NCI-H2227 (cell line): ENCODE measurements around the gene ZNF436.
A peak's percentile ranks its signal among the peaks of the same experiment; 100 is the strongest.
"Not testable (repeated sequence)": the region's sequence is repeated elsewhere in the genome, so short reads cannot be mapped to it uniquely, and the experiment has no call there.

Experiments used
- DNase-seq: peaks from one replicate; lab custom pipeline; 2025; ENCODE audit not compliant: unreplicated experiment; lab: John Stamatoyannopoulos, UW

ZNF436 gene

DNA sequence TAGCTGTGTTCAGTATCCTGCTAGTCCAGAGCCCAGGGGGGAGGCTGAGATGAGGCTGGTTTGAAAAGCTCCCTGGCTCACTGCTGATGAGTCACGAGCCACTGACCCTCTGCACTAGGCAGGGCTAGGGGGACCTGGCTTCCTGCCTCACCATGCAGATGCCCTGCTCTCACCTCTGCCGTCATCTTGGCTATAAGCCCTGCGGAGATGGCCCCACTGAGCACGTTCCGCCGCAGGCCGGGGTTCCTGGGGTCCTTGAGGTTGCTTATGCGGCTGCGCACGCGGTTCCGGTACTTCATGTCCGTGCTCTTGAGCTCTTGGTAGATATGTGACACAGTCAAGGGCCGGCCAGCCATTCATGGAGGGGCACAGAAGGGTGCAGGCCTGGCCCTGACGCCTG is 24.1 kb upstream of the ZNF436 start:
- no peak for DNase-seq

DNA sequence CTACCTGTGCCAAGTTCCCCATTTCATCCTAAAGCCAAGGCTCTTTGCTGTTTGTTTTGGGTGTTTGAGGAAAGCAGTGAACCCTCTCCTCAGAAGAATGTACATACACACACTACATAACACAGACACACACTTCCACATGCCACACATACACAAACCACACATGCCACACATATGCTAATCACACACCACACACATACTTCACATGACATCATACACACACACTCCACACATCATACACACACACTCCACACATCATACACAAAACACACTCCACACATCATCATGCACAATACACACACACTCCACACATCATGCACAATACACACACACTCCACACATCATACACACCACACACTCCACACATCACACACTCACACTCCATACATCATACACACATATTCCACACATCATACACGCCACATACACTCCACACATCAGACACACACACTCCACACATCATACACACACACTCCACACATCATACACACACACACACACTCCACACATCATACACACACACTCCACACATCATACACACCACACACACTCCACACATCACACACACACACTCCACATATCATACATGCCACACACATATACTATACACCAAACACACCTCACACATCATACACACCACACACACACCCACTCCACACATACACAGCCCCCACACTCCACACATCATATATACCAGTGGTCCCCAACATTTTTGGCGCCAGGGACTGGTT is 22.7 kb upstream of the ZNF436 start:
- no peak for DNase-seq

- DNase-seq, result no peak
Measured at GRCh38 chr1:23389837-23390321, 20.2 kb upstream of the ZNF436 start.

DNA sequence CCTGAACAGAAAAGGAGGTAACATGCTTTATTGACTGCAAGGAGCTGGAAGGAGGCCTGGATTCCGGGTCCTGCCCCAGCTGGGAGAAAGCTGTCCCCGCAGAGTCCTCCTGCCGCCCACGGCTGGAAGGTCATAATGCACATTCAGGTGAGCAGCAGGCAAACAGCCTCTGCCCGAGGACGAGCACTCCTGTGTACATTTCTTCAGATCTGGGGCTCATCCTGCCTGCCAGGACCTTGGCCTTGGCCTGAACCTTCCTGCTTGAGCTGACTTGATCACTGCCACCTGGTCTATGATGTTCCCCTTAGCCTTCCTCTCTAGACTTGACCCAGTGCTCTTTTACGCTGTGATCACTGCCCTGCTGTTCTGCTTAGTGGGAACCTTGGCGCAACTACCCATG is 17.9 kb upstream of the ZNF436 start:
- no peak for DNase-seq

DNA sequence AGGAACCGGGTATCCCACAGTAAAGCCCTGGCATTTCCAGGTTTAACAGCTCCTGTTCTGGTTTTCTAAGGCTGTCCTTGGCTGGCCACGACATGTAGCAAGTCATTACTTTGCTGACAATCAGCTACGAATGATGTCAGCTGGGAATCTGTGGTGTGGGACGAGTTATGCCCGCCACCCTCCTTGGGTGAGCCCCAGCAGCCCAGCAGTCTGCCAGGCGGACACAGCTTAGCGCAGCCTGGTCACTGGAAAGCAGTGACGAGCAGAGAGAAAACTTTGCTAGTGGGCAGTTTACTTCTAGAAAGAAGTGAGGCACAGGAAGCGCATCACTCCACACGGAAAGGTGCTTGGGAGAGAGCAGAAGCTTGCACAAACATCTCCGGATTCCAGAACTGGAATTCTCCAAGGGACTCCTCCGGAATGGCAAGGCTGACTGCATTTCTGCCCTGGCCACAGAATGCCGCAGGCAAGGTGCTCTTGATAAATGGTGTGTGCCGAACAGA is 15.5 kb upstream of the ZNF436 start:
- DNase-seq, result no peak

- no peak for DNase-seq
Measured at GRCh38 chr1:23384312-23385058, 14.8 kb upstream of the ZNF436 start.

GRCh38 chr1:23383577-23384311 is 14.1 kb upstream of the ZNF436 start:
- no peak for DNase-seq

DNA sequence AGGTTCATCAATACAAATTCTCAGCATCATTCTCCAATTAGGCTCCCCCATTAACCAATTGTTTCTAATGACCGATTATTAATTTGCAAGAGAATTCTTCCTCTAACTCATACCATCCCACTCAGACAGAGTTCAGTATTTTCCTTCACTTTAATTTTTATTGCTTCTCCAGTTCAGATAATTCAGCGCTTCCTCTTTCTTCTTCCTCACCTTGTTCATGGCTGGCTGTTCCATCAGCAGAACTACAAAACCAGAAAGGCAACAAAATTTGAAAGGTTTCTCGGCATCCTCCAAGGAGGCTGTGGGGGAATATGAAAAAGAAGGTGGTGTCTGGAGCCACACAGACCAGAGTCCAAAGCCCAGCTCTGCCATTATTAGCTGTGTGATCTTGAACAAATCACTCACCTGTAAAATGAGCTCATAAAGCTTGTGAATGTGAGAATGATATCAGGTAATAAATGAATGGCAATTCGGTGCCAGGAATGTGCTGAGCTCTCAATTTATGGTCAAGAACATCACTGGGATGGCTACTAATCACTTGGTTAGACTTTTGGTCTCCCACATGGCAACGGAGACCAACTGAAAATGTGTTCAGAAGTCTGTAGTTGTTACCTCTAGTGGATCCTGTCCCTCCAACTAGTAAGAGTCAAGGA is 11.7 kb upstream of the ZNF436 start:
- no peak for DNase-seq

GRCh38 chr1:23380719-23381118 is 11.1 kb upstream of the ZNF436 start:
- DNase-seq, result no peak

DNA sequence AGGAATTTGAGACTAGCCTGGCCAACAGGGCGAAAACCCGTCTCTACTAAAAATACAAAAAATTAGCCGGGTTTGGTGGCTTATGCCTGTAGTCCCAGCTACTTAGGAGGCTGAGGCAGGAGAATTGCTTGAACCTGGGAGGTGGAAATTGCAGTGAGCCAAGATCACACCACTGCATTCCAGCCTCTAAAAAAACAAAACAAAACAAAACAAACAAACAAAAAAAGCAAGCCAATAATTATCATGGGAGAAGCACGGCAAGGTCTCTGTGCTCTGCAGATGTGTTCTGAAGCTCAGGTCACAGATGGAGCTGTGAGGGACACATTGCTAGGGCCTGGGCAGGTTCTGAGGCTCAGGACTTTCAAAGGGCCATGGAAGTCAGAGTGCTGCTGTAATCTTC is 10.6 kb upstream of the ZNF436 start:
- not testable (repeated sequence) for DNase-seq

DNA sequence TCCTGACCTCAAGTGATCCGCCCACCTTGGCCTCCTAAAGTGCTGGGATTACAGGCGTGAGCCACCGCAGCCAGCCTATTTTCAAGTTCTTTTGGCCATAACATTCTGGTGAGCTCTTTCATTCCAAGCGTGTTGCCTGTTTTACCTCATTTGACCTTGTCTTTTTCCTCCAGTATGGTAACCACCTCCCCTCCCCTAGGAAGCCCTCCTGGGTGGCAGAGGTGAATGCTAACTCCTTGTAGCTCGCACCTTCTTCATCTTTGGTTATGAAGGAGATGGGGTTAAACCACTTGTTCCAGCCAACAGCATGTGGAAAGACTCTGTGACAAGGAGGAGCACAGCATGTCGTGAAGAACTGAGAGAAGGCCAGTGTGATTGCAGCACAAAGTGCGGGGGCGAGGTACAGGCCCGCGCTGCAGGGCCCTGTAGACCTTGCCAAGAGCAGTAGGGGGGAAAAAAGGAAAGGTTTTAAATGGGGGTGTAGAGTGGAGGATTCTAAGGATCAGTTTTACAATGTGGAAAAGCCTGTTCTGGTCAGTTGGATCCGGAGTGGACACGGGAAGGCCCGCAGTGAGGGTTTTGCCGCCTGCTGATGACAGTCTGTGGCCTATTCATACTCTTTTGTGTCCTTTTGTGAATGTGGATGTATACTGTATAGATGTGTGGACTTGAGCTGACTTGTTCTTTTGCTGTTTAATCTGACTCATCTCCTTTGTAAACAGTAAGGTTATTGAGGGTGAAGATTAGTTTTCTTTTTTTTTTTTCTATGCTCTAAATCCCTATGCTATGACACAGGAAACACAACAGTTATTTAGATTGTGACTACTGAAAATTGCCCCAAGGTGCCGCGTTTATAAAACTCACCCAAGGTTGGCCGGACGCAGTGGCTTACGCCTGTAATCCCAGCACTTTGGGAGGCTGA is 7.5 kb upstream of the ZNF436 start:
- peak; percentile 45 for DNase-seq

DNA sequence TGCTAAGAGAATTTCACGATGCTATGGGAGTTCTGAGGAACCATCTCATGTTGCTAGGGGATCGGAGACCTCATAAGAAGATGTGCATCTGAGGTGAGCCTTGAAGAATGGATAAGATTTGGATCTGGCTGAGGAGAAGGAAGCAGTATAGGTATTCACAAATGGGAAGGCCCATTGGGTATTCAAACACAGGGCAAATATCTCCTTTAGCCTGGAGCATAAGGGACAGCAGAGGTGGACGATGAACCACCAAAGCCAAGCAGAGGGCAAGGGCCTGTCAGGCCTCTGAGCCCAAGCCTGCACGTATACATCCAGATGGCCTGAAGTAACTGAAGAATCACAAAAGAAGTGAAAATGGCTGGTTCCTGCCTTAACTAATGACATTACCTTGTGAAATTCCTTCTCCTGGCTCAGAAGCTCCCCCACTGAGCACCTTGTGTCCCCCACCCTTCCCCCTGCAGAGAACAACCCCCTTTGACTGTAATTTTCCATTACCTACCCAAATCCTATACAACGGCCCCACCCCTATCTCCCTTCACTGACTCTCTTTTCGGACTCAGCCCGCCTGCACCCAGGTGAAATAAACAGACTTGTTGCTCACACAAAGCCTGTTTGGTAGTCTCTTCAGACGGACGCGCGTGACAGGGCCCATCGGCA is 4.6 kb upstream of the ZNF436 start:
- not testable (repeated sequence) for DNase-seq

DNA sequence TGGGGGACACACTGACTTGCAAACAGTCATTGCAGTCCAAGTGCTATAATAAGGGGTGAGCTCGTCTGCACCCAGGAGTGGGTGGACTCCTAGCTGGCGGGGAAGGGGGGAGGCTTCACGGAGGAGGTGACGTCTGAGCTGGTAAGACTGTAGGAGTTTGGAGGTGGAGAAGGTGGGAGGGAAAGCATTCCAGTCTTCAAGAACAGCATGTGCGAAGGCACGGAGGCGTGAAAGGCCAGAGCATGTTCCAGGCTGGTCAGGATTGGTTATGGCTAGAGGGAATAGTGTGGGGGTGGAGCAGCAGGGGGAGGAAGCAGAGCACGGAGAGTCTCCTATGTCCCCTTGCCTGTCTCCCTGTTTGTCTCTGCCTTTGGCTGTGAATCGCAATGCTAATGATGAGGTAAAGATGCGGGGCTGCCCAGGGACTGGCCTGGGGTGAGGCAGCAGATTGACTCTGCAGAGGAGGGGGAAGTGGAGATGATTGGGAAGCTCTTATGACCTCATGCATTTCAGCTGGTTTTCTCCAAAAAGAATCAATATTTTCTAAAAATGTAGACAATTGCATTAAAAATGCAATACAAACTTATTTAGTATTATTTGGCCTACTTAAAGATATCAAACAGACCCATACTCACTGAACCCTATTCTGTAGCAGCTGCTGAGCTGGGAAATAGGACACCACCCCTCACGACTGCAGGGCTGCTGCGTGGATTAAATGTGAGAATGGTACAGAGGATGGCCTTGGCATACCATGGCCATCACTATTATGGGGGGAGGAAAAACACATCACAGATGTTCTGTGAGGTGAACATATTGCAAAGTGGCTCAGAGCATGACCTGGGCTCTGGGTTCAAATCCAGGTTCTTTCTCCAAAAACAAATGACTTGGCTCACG is 2.6 kb upstream of the ZNF436 start:
- DNase-seq, result peak; percentile 32

GRCh38 chr1:23370709-23371584 is 1.3 kb upstream of the ZNF436 start:
- peak; percentile 92 for DNase-seq

DNA sequence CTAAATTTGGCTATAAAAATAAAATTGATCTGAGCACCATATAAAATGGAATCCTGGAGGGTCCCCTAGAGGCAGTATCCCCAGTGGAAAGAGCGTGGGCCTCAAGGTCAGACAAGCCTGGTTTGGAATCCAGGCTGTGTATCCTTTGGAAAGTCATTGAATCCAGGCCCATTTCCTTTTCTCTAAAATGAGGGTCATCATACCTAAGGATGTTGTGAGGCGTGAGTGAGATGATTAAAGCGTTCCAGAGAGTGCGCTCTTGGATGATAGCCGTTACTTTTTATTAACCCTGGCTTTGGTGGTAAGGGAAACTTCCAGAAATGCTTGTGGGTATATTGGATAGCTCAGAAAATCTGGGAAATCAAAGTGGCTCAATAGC is 683 bp upstream of the ZNF436 start:
- no peak for DNase-seq

DNA sequence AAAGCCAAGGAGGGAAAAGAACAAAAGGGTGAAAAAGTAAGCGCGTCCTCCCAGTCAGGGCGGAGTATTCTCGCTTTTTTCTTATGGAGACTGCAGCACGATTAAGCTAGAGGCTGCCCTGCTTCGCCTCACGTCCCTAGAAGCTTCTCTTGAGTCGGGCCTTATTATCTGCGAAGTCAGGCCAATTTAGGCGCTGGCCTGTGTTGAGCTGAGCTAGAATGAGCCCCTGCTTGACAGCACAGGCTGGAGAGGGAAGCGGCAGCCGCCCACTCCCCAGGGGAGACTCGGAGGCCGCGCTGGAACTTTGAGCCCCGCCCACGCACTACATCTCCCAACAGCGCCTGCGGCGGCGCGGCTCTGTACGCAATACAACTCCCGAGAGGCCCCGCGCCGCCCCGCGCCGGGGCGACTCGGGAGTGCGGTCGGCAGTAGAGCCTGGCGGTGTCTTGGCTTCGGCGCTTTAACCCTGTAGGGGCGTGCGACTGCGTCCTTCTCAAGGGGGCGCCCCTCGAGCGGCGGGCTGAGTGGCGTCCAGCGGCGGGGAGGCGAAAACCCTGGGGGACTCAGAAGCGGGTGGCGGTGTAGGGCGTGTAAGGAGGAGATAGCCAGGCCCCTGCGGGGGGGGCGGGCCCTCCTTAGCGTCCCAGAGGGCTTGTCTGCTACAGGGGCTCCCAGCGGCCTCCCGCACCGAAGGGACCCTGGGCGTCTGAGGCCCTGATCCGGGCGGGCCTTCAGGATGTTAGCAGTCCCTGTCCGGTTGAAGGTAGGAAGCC is 888 bp downstream of the ZNF436 start:
- DNase-seq, result peak; percentile 96
